GM18508 (cell line): ENCODE results near the gene COL25A1.
"Not testable (repeated sequence)": the region's sequence is repeated elsewhere in the genome, so short reads cannot be mapped to it uniquely, and the experiment has no call there.

ENCODE experiments used
- ATAC-seq: cut with Tn5 transposase; IDR thresholded peaks from one replicate; pipeline ENCODE4 v1.9.1; 2021; ENCODE audit warnings: moderate number of reproducible peaks; ENCODE audit not compliant: insufficient read depth, unreplicated experiment

The COL25A1 gene

GRCh38 chr4:109025471-109026076 lies 276.9 kb downstream of the COL25A1 start:
- ATAC-seq = no peak

- no peak for ATAC-seq
These were observed 279.5 kb downstream of the COL25A1 start for GRCh38 chr4:109022961-109023360.

- not testable (repeated sequence) for ATAC-seq
These were observed 280.8 kb downstream of the COL25A1 start for GRCh38 chr4:109021630-109022029.

GRCh38 chr4:109020861-109021260 lies 281.6 kb downstream of the COL25A1 start:
- no peak for ATAC-seq

- no peak for ATAC-seq
These were observed 286.3 kb downstream of the COL25A1 start for GRCh38 chr4:109016200-109016599.

- no peak for ATAC-seq
These were observed 287.0 kb downstream of the COL25A1 start for GRCh38 chr4:109015413-109015810.

- ATAC-seq = no peak
These were observed 287.7 kb downstream of the COL25A1 start for GRCh38 chr4:109014593-109015412.

GRCh38 chr4:109012286-109012880 lies 290.1 kb downstream of the COL25A1 start:
- ATAC-seq = no peak

GRCh38 chr4:109011241-109012026 lies 291.0 kb downstream of the COL25A1 start:
- ATAC-seq = no peak

- ATAC-seq = no peak
These were observed 291.9 kb downstream of the COL25A1 start for GRCh38 chr4:109010521-109010920.

GRCh38 chr4:109009909-109010308 lies 292.5 kb downstream of the COL25A1 start:
- no peak for ATAC-seq

GRCh38 chr4:109007976-109008375 lies 294.5 kb downstream of the COL25A1 start:
- ATAC-seq = no peak

GRCh38 chr4:109005523-109005922 lies 296.9 kb downstream of the COL25A1 start:
- no peak for ATAC-seq

- no peak for ATAC-seq
These were observed 298.0 kb downstream of the COL25A1 start for GRCh38 chr4:109004418-109004817.

- no peak for ATAC-seq
These were observed 298.5 kb downstream of the COL25A1 start for GRCh38 chr4:109003964-109004363.

GRCh38 chr4:108991551-108992328 lies 310.7 kb downstream of the COL25A1 start:
- ATAC-seq = no peak

GRCh38 chr4:108988464-108989195 lies 313.8 kb downstream of the COL25A1 start:
- ATAC-seq = peak; percentile 88

GRCh38 chr4:108984495-108984894 lies 318.0 kb downstream of the COL25A1 start:
- ATAC-seq = not testable (repeated sequence)
